ENCODE measurements around the gene ZNF32. TPM values are rescaled to one million over a fixed set of nuclear protein-coding genes. Genes with fewer than 3 reads are reported as not detected.

Gene ZNF32
- total and polyA plus RNA-seq, 12 donors: 34.4 to 73.8 (median 42.4) TPM

DNA sequence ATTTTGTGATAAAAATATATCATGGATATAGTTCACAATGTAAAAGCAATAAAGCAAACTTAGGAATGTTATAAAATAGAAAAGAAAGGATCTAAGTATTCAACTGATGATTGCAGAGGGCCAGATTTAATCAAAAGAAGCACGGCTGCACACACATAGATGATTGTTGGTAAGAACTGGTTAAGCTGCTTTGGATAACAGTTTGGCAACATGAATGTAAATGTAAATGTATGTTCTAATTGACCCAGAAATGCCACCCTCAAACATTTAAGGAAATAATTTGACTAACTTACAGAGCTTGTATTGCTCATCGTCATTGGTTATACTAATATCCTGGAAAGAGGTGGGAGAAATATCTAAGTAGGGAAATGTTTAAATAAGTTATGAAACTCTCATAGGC lies 29.3 kb downstream of the ZNF32 start:
- H3K27ac ChIP-seq: no peak overlapping the region
- peaks cover 0 to 77% (median 15%) of the 10 kb centered on the region in 11 donors for H3K9me3 ChIP-seq
- peaks cover 0 to 35% (median 14%) of the 10 kb centered on the region in 9 donors for H3K36me3 ChIP-seq
- TF ChIP-seq, protein P1, sequence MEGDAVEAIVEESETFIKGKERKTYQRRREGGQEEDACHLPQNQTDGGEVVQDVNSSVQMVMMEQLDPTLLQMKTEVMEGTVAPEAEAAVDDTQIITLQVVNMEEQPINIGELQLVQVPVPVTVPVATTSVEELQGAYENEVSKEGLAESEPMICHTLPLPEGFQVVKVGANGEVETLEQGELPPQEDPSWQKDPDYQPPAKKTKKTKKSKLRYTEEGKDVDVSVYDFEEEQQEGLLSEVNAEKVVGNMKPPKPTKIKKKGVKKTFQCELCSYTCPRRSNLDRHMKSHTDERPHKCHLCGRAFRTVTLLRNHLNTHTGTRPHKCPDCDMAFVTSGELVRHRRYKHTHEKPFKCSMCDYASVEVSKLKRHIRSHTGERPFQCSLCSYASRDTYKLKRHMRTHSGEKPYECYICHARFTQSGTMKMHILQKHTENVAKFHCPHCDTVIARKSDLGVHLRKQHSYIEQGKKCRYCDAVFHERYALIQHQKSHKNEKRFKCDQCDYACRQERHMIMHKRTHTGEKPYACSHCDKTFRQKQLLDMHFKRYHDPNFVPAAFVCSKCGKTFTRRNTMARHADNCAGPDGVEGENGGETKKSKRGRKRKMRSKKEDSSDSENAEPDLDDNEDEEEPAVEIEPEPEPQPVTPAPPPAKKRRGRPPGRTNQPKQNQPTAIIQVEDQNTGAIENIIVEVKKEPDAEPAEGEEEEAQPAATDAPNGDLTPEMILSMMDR (IDR thresholded peaks at IDR 0.05): no peak
- no peaks in the 10 kb centered on the region for H3K27me3 ChIP-seq
- no peak for ATAC-seq
- 92 to 96% methylated on average over 2 of the region's 2 CpGs for WGBS, 2 donors
- intact Hi-C loops (cut with DNase I): no loop called here
- peaks cover 0 to 6% (median 0%) of the 10 kb centered on the region in 9 donors for H3K4me1 ChIP-seq
- DNase-seq: no peak
- no peak overlapping the region for H3K4me3 ChIP-seq

DNA sequence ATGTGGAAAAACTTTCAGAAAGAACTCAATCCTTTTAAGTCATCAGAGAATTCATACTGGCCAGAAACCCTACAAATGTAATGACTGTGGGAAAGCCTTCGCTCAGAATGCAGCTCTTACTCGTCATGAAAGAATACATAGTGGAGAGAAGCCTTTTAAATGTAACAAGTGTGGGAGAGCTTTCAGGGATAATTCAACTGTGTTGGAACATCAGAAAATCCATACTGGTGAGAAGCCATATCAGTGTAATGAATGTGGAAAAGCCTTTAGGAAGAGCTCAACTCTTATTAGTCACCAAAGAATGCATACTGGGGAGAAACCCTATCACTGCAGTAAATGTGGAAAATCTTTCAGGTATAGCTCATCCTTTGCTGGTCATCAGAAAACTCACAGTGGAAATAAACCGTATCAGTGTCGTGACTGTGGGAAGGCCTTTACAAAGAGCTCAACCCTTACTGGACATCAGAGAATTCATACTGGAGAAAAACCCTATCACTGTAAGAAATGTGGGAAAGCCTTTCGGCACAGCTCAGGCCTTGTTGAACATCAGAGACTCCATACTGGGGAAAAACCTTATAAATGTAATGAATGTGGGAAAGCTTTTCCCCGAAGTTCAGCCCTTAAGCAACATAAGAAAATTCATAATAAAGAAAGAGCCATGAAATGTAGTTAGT lies 31.8 kb downstream of the ZNF32 start:
- no peaks in the 10 kb centered on the region for H3K27me3 ChIP-seq
- peaks cover 0 to 49% (median 22%) of the 10 kb centered on the region in 9 donors for H3K36me3 ChIP-seq
- H3K27ac ChIP-seq: no peak overlapping the region
- no peak overlapping the region for H3K4me3 ChIP-seq
- ATAC-seq (no peak), DNase-seq (no peak)
- intact Hi-C loops (cut with DNase I): no loop called here
- peaks cover 0 to 79% (median 15%) of the 10 kb centered on the region in 11 donors for H3K9me3 ChIP-seq
- WGBS, 2 donors: 90 to 95% methylated on average over 6 of the region's 6 CpGs
- H3K4me1 ChIP-seq: peaks cover 0 to 1% (median 0%) of the 10 kb centered on the region in 9 donors
- TF ChIP-seq, protein P1 (IDR thresholded peaks at IDR 0.05): no peak

DNA sequence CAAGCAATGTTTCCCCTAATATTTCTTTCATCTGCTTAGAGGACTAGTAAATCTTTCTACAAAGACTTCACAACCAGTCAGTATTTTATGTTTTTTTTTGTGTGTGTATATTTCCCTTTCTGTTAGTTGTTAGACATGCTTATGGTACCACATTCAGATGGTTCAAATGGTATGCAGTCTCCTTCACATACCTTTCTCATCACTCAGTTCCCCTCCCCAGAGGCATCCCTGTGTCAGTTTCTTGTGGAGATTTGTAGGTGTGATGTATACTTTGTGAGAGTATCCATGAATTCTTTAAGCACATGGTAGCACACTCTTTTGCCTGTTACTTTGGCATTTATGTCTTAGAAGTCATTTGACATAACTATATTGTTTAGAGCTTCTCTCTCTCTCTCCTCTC lies 38.0 kb downstream of the ZNF32 start:
- TF ChIP-seq, protein P1 (IDR thresholded peaks at IDR 0.05): no peak
- ATAC-seq (no peak), DNase-seq (no peak)
- no peak overlapping the region for H3K27ac ChIP-seq
- peaks cover 0 to 21% (median 0%) of the 10 kb centered on the region in 11 donors for H3K9me3 ChIP-seq
- H3K4me3 ChIP-seq: no peak overlapping the region
- intact Hi-C loops (cut with DNase I): no loop called here
- no peaks in the 10 kb centered on the region for H3K27me3 ChIP-seq
- peaks cover 0 to 50% (median 5%) of the 10 kb centered on the region in 9 donors for H3K36me3 ChIP-seq
- peaks cover 0 to 16% (median 8%) of the 10 kb centered on the region in 9 donors for H3K4me1 ChIP-seq

DNA sequence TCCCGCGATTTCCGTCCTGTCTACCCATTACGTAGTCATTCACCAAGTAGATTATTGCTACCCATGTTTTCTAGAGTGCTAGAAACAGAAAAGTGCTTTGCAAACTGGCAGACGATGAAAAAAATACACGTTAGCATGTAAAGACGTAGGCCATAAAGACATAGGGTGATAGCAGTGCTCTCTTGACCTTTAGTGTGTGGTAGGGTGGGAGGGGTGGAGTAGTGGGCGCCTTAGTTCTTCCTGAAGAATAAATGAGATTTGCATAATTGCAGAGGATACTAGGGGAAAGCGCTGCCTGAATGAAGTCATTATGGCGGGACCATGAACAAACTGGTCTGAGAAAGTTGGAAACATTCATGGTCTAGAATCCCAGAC lies 41.5 kb downstream of the ZNF32 start:
- Histone ChIP-seq H3K9me3 (peaks cover 0 to 3% (median 0%) of the 10 kb centered on the region in 11 donors), H3K36me3 (peaks cover 0 to 24% (median 0%) of the 10 kb centered on the region in 9 donors), H3K4me3 (peak overlapping the region in 7 of 10 donors; percentile 83 to 98 (median 93)), H3K27ac (peak overlapping the region in 1 of 10 donors; percentile 72), H3K4me1 (peaks cover 0 to 16% (median 8%) of the 10 kb centered on the region in 9 donors), H3K27me3 (no peaks in the 10 kb centered on the region)
- DNase-seq: no peak
- intact Hi-C loops (cut with DNase I): no loop called here
- 82 to 83% methylated on average over 10 of the region's 10 CpGs for WGBS, 2 donors
- no peak for ATAC-seq
- TF ChIP-seq, protein P1 (IDR thresholded peaks at IDR 0.05): no peak
